ENCODE measurements around the gene YPEL3.
"Not testable (repeated sequence)": the region's sequence is repeated elsewhere in the genome, so short reads cannot be mapped to it uniquely, and the experiment has no call there.

YPEL3 gene, protein sequence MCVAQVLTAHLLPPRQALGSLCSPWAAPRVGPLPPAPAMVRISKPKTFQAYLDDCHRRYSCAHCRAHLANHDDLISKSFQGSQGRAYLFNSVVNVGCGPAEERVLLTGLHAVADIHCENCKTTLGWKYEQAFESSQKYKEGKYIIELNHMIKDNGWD

DNA sequence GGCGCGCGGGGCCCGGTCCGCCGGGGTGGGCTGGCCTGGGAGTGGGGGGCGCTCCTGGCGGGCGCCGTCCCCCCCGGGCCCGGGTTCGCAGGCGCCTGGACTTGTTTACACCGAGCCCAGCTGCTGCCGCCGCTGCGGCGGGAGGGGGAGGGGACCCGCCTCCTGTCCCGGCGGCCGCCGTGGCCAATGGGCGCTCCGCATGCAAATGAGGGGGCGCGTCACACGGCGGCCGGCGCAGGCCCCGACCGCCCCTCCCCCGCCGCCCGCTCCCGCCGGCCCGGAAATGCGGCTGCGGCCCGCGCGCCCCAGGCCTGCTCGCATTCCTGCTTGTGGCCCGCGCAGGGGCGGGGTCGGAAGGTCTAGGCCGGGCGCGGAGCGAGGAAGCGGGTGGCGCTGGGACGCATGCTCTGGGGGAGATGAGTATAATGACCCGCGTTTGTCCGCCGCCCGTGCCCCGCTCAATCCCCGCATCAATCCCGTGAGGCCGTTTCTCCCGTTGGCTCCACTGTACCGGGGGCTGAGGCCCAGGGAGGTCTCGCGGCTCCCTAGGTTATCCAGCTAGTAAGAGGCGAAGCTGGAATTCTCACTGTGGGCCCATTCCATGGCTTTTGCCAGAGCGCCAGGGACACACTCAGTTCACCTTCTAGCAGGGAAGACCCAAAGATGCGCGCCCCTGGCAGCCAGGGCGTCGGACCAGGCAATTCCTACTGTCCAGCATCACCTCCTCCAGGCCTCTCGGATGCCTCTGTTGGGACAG, at the start of gene YPEL3:
Gene YPEL3 (minus strand): TSS at position 109 of the 757 bp plus-strand sequence. CDS start 731 bp downstream, outside the sequence.
- no peak for DNase-seq

DNA sequence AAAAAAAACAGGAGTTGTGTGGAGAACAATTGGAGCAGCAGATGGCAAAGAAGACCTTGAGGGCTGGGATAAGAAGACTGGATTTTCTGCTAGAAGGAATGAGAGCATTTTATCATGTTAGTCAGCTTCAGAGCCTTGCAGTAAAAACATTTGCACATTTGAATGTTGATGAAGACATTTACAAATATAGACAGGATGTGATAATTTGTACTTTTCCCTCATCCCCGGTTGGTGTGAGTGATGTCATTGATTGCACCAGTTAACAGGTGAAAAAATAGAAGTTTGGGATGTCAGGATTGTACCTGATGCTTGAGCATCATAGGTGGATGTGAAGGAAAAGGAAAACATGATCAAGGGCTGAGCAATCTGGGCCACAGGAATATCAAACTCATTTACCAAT, 49.6 kb upstream of the YPEL3 start:
- no peak for DNase-seq

DNA sequence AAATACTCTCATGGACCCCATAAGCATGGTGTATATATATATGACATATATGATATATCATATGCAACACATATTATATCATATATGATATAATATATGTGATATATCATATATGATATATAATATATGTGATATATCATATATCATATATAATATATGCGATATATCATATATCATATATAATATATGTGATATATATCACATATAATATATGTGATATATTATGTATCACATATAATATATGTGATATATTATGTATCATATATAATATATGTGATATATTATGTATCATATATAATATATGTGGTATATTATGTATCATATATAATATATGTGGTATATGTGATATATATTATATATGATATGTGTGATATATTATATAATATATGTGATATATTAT, 48.9 kb upstream of the YPEL3 start:
- no peak for DNase-seq

DNA sequence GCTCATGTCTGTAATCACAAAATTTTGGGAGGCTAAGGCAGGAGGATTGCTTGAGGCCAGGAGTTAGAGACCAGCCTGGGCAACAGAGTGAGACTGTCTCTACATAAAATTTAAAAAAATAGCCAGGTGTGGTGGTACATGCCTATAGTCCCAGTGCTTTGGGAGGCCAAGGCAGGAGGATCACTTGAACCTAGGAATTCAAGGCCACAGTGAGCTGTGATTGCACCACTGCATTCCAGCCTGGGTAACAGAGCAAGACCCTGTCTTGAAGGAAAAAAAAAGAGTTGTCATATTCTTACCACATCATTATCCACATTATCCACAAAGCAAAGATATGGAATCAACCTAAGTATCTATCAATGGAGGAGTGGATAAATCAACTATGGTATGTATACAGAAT, 48.0 kb upstream of the YPEL3 start:
- DNase-seq, result no peak

DNA sequence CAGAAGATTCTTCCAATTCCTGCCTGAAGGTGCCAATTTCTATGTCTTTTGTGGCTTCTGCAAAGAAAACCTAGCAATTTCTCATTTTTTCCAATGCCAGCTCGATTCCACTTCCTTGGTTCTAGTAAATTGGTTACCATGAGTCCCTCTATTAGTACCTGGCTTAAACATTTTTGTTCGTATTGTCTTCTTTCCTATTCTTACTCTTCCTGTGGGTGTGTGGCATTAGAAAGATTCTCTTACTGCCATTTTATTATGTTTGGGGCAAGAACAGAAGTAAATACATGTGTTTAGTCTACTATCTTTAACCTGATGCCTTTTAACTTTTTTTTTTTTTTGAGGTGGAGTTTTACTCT, 47.3 kb upstream of the YPEL3 start:
- DNase-seq, result no peak

DNA sequence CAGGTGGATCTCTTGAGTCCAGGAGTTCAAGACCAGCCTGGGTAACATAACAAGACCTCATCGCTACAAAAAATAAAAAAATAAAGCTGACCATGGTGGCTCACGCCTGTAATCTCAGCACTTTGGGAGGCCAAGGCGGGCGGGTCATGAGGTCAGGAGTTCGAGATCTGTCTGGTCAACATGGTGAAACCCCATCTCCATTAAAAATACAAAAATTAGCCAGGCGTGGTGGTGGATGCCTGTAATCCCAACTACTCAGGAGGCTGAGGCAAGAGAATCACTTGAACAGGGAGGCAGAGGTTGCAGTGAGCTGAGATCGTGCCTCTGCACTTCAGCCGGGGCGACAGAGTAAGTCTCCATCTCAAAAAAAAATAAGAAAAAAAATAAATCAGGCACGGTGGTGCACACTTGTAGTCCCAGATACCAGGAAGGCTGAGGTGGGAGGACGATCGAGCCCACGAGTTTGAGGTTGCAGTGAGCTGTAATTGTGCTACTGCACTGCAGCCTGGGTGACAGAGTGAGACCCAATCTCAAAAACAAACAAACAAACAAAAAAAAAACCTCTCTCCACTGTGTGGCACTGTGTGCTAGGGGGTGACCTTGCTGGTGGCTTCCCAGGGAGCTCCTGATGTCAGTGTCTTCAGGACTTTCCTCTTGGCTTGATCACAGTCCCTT, 46.8 kb upstream of the YPEL3 start:
- no peak for DNase-seq

DNA sequence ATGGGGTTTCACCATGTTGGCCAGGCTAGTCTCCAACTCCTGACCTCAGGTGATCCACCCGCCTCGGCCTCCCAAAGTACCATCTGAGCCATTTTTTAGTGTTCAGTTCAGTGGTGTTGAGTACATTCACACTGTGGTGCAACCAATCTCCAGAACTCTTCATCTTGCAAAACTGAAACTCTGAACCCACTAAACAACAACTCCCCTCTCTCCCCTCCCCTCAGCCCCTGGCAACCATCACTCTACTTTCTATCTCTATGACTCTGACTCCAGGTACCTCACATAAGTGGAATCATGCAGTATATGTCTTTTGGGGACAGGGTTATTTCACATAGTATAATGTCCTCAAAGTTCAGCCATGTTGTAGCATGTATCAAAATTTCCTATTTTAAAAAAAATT, 45.7 kb upstream of the YPEL3 start:
- DNase-seq, result no peak

DNA sequence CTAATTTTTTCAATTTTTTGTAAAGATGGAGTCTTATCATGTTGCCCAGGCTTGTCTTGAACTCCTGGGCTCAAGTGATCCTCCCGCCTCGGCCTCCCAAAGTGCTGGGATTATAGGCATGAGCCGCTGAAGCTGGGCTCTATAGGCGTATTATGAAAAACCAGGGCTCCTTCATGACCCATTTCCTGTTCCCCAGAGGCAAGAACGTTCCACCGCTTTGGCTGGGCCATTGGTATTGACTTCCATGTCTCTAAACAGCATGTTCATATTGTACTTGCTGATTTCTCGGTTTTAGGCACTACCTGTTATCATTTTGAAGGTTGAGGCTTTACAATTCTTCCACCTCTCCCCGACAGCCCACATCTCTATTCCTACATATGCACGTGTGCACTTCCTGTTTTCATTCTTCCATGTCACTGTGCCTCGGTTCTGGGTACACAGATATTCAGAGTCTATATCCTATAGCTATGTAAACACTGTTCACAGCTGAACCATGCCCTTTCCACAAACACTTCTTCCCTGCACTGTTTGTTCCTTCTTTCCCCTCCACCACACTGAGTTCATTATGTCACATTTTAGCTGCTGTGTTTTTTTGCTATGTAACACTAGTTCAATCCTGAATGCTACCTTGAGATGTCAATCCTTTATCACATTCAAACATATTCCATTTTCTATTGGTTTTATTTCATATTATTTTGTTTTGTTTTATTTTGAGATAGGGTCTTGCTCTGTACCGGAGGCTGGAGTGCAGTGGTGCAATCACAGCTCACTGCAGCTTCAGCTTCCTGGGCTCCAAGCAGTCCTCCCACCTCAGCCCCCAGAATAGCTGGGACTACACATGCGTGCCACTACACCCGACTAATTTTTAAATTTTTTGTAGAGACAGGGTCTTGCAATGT, 43.8 kb upstream of the YPEL3 start:
- DNase-seq, result no peak

DNA sequence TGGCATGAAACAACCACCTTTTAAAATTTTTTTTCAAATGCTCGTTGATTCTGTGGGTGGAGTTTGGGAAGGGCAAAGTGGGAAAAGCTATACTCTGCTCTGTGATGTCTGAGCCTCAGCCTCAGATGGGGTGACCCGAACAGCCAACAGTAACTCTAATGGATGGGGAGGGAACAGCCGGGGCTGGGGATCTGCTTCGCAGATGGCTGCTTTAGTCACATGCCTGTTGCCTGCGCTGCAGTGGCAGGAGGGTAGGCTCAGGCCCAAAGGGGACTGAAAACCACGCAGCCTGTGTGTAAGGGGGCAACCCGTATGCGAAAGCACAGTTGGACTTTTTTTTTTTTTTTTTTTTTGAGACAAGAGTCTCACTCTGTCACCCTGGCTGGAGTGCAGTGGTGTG, 41.9 kb upstream of the YPEL3 start:
- no peak for DNase-seq

DNA sequence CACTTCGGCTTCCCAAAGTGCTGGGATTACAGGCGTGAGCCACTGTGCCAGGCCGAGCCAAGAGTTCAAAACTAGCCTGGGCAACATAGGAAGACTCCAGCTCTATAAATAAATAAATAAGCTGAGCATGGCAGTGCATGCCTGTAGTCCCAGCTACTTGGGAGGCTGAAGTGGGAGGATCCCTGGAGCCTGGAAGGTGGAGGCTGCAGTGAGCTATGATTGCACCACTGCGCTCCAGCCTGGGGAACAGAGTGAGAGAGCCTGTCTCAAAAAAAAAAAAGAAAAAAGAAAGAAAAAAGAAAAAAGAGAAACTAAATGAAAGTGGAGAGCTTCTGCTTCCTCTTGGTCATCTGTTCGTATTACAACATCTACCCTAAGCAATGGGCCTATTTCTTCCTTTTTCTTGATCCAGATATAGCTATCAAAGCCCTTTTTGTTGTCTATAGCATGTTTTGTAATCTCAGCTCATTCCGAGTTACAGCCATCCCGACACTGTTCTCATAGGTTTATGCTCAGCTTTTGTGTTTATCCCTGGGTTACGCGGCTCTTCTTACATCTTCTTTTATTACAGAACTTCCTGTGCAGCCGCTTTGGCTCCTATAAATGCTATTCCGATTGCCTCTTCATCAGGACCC, 41.1 kb upstream of the YPEL3 start:
- DNase-seq, result peak; percentile 64

DNA sequence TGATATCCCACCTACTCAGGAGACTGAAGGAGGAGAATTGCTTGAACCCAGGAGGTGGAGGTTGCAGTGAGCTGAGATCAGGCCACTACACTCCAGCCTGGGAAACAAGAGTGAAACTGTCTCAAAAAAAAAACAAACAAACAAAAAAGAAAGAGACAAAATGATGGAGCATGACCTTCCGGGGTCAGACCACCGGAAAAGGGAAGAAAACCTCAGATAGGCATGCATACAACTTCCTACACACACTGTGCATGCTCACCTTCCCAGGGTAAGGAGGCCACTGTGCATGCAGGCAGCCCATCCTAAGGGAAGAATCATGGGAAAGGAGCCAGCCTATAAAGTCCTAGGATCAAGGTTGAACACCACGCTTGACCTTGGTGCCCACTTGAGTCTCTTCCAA, 36.6 kb upstream of the YPEL3 start:
- DNase-seq, result no peak

DNA sequence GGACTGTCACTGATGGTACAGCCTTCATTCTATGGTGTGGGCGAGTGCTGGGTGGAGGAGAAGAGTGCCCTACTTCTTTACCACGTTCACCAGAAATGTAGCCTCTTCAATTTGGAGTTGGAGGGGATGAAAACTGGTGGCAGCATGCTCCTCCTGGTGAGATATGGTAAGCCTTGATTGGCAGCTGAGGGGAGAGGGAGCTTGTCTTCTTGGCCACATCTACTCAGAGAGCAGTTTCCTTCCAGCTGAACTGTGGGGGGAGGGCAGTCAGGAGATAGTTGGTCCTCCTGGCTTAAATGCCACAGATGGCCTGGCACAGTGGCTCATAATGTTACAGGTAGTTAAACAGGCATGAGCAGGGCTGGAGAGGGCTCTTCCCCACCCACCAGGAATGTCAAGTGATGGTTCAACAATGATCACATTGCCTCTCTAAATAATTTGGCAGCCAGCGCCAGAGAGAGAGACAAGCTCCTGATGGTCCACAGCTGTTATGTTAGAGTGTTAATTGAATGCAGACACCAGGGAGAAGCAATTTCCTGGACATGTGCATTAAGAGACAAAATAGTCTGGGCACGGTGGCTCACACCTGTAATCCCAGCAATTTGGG, 36.0 kb upstream of the YPEL3 start:
- DNase-seq, result no peak

DNA sequence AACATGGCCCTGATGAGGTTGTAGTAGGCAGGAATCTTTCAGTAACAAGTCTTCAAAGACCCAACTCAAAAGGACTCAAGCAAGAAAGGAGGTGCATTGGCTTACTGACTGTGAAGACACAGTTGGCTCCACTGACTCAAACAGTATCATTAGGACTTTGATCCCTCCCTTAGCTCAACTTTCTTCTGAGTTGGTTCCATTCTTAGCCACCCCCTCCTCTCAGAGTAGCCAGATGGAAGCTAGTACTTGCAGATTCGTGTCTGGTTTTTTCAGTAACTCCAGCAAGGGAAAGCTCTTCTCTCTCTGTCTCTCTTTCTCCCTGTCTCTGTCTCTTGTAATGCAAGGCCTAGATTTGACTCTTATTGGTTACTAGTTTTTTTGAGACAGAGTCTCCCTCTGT, 32.0 kb upstream of the YPEL3 start:
- DNase-seq, result no peak

DNA sequence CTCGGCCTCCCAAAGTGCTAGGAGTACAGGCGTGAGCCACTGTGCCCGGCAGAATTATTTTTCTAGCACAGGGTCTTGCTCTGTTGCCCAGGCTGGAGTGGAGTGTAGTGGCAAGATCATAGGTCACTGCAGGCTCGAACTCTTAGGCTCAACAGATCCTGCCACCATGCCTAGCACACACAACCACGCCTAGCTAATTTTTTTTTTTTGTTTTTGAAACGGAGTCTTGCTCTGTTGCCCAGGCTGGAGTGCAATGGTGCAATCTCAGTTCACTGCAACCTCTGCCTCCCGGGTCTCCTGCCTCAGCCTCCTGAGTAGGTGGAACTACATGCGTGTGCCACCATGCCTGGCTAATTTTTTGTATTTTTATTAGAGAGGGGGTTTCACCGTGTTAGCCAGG, 29.7 kb upstream of the YPEL3 start:
- not testable (repeated sequence) for DNase-seq

DNA sequence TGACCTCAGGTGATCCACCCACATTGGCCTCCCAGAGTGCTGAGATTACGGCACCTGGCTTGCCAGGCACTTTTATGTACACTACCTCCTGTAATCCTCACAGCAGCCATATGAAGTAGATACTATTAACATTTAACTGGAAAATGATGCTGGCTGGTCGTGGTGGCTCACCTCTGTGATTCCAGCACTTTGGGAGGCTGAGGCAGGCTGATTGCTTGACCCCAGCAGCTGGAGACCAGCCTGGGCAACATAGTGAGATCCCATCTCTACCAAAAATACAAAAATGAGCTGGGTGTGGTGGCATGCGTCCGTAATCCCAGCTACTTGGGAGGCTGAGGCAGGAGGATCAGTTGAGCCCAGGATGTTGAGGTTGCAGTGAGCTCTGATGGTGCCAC, 29.0 kb upstream of the YPEL3 start:
- DNase-seq, result no peak

DNA sequence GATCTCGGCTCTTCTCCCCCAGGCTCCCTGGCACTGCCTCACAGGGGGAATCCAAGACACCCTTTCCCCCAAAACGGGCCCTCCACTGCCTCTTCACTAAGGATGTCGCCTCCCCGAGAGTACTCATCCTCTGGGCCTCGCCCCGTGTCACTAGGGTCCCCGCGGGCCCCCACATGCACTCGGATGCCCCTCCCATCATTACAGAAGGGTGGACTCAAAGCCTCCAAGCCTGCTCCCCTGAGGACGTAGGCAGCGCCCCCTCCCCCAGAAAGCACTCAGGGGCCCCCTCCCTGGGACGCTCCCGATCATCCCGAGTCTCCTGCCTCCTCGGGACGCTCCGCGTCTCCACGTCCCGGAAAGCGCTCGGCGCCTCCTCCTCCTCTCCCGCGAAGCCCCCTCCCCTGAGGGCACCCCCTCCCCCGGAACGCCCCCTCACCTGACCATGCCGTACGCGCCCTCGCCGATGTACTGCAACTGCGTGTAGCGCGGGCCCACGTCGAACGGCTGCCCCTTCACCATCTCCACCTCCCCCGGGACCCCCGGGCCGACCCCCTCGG, 26.7 kb upstream of the YPEL3 start:
- DNase-seq, result no peak

DNA sequence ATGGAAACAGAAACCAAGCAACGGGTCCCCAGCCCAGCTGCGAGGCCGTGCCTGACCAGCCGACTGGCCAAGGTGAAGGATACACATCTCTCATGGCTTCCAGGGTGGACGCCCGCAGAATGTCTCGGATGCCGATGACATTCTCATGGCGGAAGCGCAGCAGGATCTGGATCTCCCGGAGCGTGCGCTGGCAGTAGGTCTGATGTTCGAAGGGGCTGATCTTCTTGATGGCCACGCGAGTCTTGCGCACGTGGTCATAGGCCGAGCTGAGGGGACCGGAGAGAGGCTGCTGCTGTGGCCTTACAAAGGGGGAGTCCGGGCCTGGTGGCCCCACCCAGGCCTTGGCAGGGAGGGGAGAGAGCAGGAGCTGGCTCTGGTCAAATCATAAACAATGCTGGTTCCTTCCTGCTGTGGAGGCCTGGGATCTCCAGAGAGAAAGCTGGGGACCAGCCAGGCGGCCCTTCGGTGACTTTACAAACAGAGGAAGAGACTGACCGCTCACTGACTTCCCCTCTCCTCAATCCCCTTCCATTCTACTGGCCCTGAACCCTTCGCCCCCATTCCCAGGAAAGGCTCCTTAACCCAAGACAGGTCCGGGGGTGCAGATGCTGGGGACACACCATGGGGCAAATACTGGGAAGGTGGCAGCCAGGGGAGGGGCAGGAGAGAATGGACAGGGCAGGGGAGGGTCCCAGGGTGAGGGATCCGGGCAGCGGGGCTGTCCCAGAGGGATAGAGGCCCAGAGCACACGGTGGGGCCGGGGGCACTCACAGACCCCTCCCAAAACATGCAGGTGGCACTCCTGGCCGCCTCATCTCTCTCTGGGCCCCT, 25.9 kb upstream of the YPEL3 start:
- no peak for DNase-seq

DNA sequence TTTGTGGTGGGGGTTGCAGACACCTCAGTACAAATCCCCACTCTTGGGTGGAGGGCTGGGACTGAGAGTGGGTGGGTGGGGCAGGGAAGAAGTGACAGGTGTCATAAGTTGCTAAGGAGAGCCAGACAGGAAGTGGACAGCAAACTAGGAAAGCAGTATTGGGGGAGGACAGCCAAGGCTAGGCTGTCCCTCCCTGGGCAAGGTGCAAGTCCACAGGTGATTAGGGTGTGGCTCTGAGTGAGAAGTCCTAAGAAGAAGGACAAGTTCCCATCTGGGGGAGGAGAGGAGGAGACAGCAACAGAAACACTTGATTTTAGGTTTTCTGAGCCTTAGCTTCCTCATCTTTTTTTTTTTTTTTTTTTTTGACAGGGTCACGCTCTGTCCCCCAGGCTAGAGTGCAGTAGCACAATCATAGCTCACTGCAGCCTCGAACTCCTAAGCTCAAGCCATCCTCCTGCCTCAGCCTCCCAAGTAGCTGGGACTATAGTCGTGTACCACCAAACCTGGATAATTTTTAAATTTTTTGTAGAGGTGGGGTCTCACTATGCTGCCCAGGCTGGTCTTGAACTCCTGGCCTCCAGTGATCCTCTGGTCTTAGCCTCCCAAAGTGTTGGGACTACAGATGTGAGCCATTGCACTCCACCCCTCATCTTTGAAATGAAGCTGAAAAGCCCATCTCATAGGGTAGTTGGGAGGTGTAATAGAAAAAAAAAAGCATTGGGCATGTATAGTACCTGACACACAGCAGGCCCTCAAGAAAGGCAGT, 24.5 kb upstream of the YPEL3 start:
- no peak for DNase-seq

DNA sequence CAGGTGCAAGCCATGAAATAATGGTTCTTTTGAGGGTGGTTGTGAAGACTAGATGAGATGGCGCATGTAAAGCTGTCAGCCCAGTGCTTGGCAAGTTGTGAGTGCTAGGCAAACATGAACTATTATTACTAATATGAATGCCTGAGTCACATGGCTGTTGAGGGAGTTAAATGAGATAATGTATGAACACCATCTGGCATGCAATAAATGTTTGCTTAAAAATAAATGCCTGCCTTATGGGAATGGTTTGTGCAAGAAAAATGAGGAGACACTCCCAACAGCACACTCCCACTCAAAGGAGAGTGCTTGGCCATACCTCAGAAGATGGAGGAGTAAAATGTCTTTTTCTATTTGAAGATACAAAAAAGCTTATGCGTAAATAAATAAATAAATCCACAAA, 23.4 kb upstream of the YPEL3 start:
- no peak for DNase-seq

DNA sequence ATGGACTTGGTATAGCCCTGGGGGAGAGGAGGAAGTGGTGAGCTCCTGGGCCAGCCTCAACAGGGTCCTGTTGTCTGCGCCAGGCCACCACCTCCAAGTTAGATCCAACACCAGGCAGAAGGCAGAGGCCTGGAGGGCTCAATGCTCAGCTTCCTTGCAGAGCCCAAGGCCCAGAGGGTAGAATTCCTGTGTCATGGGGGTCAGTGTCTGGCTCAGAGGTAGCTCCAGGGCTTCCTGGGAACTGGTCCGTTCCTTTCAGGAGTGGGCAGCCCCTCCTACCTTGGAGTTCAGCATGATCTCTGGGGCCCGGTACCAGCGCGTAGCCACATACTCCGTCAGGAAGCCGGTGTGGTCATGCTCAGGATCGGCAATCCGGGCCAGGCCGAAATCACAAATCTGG, 21.8 kb upstream of the YPEL3 start:
- no peak for DNase-seq

Measured in SIG-M5 (cell line).